HUES64 (cell line): ENCODE measurements around the gene MDGA2.

Source experiments
- H3K27ac ChIP-seq: 2 replicates; pipeline ENCODE4 v1.7.0; 2013; ENCODE audit warnings: low read depth, low read length, inconsistent platforms
- H3K27me3 ChIP-seq: 2 replicates; pipeline ENCODE4 v1.6.1; 2013; ENCODE audit warnings: mild to moderate bottlenecking, low read length; ENCODE audit not compliant: insufficient read depth
- H3K36me3 ChIP-seq: 2 replicates; pipeline ENCODE4 v1.6.1; 2013; ENCODE audit warnings: mild to moderate bottlenecking, low read length; ENCODE audit not compliant: insufficient read depth
- H3K4me1 ChIP-seq: 2 replicates; pipeline ENCODE4 v1.6.1; 2013; ENCODE audit warnings: mild to moderate bottlenecking, low read length, moderate library complexity; ENCODE audit not compliant: insufficient read depth
- H3K4me3 ChIP-seq: 2 replicates; pipeline ENCODE4 v1.5.1; 2013; ENCODE audit warnings: mild to moderate bottlenecking, low read length, moderate library complexity
- H3K9ac ChIP-seq: 2 replicates; pipeline ENCODE4 v1.6.1; 2013; ENCODE audit warnings: mild to moderate bottlenecking, low read depth, low read length
- H3K9me3 ChIP-seq: 2 replicates; pipeline ENCODE4 v1.6.1; 2013; ENCODE audit warnings: low read depth, low read length; ENCODE audit not compliant: insufficient read depth
- WGBS: fragments of 150-250, 120-280 bp; methylation state at CpG from one replicate; pipeline ENCODE4 v1.1.7; 2013; ENCODE audit warnings: missing lambda C conversion rate; 5-methylcytosine and 5-hydroxymethylcytosine counted together

MDGA2 gene

GRCh38 chr14:46818147-46818546, 857.3 kb downstream of the MDGA2 start:
- Histone ChIP-seq H3K9ac (no peak overlapping the region), H3K27ac (no peak overlapping the region), H3K27me3 (peaks cover 18% of the 10 kb centered on the region; the same call in 1 of the 2 replicates), H3K4me3 (no peak overlapping the region), H3K4me1 (peaks cover 19% of the 10 kb centered on the region), H3K9me3 (no peaks in the 10 kb centered on the region), H3K36me3 (no peaks in the 10 kb centered on the region)
- 45% methylated on average over 1 of the region's 1 CpG for WGBS

DNA sequence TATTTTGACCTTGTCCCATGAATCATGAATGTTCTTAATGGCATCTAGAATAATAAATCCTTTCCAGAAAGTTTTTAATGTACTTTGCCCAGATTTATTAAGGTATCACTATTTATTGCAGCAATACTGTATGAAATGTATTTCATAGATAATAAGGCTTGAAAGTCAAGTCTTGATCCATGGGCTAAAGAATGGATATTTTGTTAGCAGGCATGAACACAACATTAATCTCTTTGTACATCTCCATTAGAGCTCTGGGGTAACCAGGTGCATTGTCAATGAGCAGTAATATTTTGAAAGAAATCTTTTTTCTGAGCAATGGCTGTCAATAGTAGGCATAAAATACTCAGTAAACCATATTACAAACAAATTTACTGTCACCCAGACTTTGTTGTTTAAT, 882.3 kb downstream of the MDGA2 start:
- no peaks in the 10 kb centered on the region for H3K27me3 ChIP-seq

More for the DNA sequence above, 882.3 kb downstream of the MDGA2 start:
- no peak overlapping the region for H3K27ac ChIP-seq
- no peaks in the 10 kb centered on the region for H3K4me1 ChIP-seq
- no peaks in the 10 kb centered on the region; the same call in 1 of the 2 replicates for H3K9me3 ChIP-seq
- H3K36me3 ChIP-seq = no peaks in the 10 kb centered on the region
- no peak overlapping the region for H3K4me3 ChIP-seq
- no peak overlapping the region for H3K9ac ChIP-seq
